EL (cell line): ENCODE measurements around the gene TRIM40.
"Not testable (repeated sequence)": the region's sequence is repeated elsewhere in the genome, so short reads cannot be mapped to it uniquely, and the experiment has no call there.

Experiments
- DNase-seq: peaks from one replicate; pipeline ENCODE4 v3.0.0-alpha.2; 2016

TRIM40 gene

GRCh38 chr6:30116724-30117123, 19.2 kb upstream of the TRIM40 start:
- DNase-seq = no peak

GRCh38 chr6:30118691-30119090, 17.2 kb upstream of the TRIM40 start:
- DNase-seq = not testable (repeated sequence)

GRCh38 chr6:30121446-30122366, 14.2 kb upstream of the TRIM40 start:
- DNase-seq = no peak

- DNase-seq = no peak
These were observed 13.4 kb upstream of the TRIM40 start for GRCh38 chr6:30122515-30122914.

GRCh38 chr6:30127238-30128093, 8.5 kb upstream of the TRIM40 start:
- no peak for DNase-seq

- no peak for DNase-seq
These were observed 6.4 kb upstream of the TRIM40 start for GRCh38 chr6:30129265-30130178.

GRCh38 chr6:30130179-30130679, 5.7 kb upstream of the TRIM40 start:
- DNase-seq = no peak

- DNase-seq = peak; percentile 80
These were observed 4.8 kb upstream of the TRIM40 start for GRCh38 chr6:30130887-30131862.

- no peak for DNase-seq
These were observed 3.9 kb upstream of the TRIM40 start for GRCh38 chr6:30131947-30132497.

GRCh38 chr6:30135147-30135546, 793 bp upstream of the TRIM40 start:
- DNase-seq = peak; percentile 12

- DNase-seq = no peak
These were observed 788 bp downstream of the TRIM40 start for GRCh38 chr6:30136570-30137286.

GRCh38 chr6:30140240-30140639, 4.3 kb downstream of the TRIM40 start:
- not testable (repeated sequence) for DNase-seq

GRCh38 chr6:30142665-30143064, 6.7 kb downstream of the TRIM40 start:
- no peak for DNase-seq

GRCh38 chr6:30143780-30144179, 7.8 kb downstream of the TRIM40 start:
- DNase-seq = no peak

- DNase-seq = no peak
These were observed 8.9 kb downstream of the TRIM40 start for GRCh38 chr6:30144811-30145210.

GRCh38 chr6:30145818-30146217, 9.9 kb downstream of the TRIM40 start:
- DNase-seq = no peak

- no peak for DNase-seq
These were observed 11.2 kb downstream of the TRIM40 start for GRCh38 chr6:30147096-30147495.

- DNase-seq = no peak
These were observed 13.3 kb downstream of the TRIM40 start for GRCh38 chr6:30149234-30149633.

GRCh38 chr6:30149858-30150550, 14.1 kb downstream of the TRIM40 start:
- DNase-seq = no peak
